Gastrocnemius medialis (tissue), 4 donors: Measurements from ENCODE around the gene CD177.

Experiments
- CTCF ChIP-seq, 5 experiments: fragments of 450-650 bp in 3 of 5; fragments of 200-600 bp in 2 of 5; sonication (generic) in 2 of 5; IDR thresholded peaks in 4 of 5; conservative IDR thresholded peaks in 1 of 5; 1 replicate in 4 of 5; 2 replicates in 1 of 5; pipeline ENCODE4 v1.5.1; 2016 to 2019; ENCODE audit warnings: antibody characterized with exemption in 5 of 5, mild to moderate bottlenecking in 3 of 5, moderate library complexity in 3 of 5
- POLR2A ChIP-seq, 2 donors: fragments of 450-650 bp; IDR thresholded peaks; one replicate each; pipeline ENCODE4 v1.6.1; 2017; ENCODE audit warnings: antibody characterized with exemption in 2 of 2, mild to moderate bottlenecking in 2 of 2, moderate library complexity in 2 of 2

GRCh38 chr19:43354305-43354627 lies 780 bp downstream of the CD177 start:
- TF ChIP-seq CTCF (IDR thresholded peaks at IDR 0.05 in 4 of 5, conservative IDR thresholded peaks at IDR 0.05 in 1 of 5) (no peak), POLR2A (IDR thresholded peaks at IDR 0.05) (no peak)
